Measurements from ENCODE around the gene HOXA5.
A peak's percentile ranks its signal among the peaks of the same experiment; 100 is the strongest.

HOXA5 gene

DNA sequence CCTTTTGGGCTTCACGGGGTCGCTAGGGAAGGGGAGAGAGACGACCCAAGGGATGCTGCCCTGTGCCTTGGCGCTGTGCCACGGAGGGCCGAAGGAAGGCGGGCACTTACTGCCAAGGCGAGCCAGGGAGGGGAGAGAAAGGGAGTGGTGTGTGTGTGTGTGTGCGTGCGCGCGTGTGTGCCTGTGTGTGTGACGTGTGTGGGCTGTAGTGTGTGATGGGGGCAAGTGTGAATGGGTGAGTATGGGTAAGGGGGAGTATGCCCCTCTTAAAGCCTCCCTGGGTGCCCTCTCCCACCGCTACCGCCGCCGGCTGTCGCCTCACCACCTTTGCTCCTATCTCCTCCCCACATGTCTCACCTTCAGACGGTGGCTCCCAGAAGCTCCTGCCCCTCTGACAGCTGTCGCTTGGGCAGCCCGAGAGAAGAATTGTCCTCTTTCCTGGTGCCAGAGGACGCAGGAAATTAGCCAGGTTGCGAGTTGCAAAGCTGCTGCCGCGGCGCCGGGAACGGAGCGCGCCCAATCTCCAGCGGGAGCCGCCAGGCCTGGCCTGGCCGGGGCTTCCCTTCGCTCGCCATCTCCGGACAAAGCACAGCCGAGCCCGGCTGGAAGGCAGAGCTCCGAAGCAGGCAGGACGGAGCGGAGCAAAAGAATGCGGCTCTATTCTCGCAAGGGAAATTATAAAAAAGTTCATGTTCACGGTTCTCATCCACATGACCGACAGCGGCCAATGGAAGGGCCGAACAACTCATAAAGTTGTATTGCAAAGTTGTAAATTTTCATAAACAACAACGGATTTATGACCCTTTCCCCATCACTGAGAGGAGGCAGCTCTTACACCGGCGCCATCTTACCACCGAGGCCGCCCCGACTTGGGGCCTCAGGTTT is 8.7 kb upstream of the HOXA5 start, which contains the start of gene HOXA3 (continued):
- no peak for TF ChIP-seq ZNF433 (tag by site-specific recombination; IDR thresholded peaks at IDR 0.05; ENCODE audit: low read depth)
- TF ChIP-seq SCRT2 (tag by site-specific recombination; IDR thresholded peaks at IDR 0.05) = no peak
- TF ChIP-seq GLIS2 (tag by site-specific recombination; IDR thresholded peaks at IDR 0.05) = peak; percentile 98
- no peak for TF ChIP-seq YY2 (tag by site-specific recombination; IDR thresholded peaks at IDR 0.05)
- TF ChIP-seq ZNF514 (tag by site-specific recombination; IDR thresholded peaks at IDR 0.05) = no peak
- TF ChIP-seq ZNF302 (tag by site-specific recombination; IDR thresholded peaks at IDR 0.05; ENCODE audit: low read depth) = no peak
- no peak for TF ChIP-seq SALL2 (tag by site-specific recombination; IDR thresholded peaks at IDR 0.05; ENCODE audit: borderline replicate concordance)
- TF ChIP-seq ZSCAN23 (tag by site-specific recombination; IDR thresholded peaks at IDR 0.05) = no peak
- TF ChIP-seq PBX3 (CRISPR knock-in tag; IDR thresholded peaks at IDR 0.05) = no peak
- TF ChIP-seq ZNF10 (tag by site-specific recombination; IDR thresholded peaks at IDR 0.05) = no peak
- TF ChIP-seq, protein P1, sequence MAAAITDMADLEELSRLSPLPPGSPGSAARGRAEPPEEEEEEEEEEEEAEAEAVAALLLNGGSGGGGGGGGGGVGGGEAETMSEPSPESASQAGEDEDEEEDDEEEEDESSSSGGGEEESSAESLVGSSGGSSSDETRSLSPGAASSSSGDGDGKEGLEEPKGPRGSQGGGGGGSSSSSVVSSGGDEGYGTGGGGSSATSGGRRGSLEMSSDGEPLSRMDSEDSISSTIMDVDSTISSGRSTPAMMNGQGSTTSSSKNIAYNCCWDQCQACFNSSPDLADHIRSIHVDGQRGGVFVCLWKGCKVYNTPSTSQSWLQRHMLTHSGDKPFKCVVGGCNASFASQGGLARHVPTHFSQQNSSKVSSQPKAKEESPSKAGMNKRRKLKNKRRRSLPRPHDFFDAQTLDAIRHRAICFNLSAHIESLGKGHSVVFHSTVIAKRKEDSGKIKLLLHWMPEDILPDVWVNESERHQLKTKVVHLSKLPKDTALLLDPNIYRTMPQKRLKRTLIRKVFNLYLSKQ (tag by site-specific recombination; IDR thresholded peaks at IDR 0.05; ENCODE audit: borderline replicate concordance) = no peak
- no peak for TF ChIP-seq ZNF214 (tag by site-specific recombination; IDR thresholded peaks at IDR 0.05; ENCODE audit: borderline replicate concordance)
- TF ChIP-seq, protein P2, sequence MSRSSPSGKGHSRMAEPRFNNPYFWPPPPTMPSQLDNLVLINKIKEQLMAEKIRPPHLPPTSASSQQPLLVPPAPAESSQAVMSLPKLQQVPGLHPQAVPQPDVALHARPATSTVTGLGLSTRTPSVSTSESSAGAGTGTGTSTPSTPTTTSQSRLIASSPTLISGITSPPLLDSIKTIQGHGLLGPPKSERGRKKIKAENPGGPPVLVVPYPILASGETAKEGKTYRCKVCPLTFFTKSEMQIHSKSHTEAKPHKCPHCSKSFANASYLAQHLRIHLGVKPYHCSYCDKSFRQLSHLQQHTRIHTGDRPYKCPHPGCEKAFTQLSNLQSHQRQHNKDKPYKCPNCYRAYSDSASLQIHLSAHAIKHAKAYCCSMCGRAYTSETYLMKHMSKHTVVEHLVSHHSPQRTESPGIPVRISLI (tag by site-specific recombination; IDR thresholded peaks at IDR 0.05) = peak; percentile 64; the same call in 1 of the 2 replicates
- TF ChIP-seq ZNF132 (tag by site-specific recombination; IDR thresholded peaks at IDR 0.05; ENCODE audit: borderline replicate concordance) = no peak
- TF ChIP-seq ZNF580 (tag by site-specific recombination; IDR thresholded peaks at IDR 0.05) = no peak
- no peak for TF ChIP-seq TCF7L2 (IDR thresholded peaks at IDR 0.05; ENCODE audit: borderline replicate concordance, low read depth, low read length)
- TF ChIP-seq ZBTB8A (tag by site-specific recombination; IDR thresholded peaks at IDR 0.05) = peak; percentile 85
- TF ChIP-seq ZSCAN4 (tag by site-specific recombination; IDR thresholded peaks at IDR 0.05) = peak; percentile 95
- peak; percentile 87 for TF ChIP-seq GLI4 (tag by site-specific recombination; IDR thresholded peaks at IDR 0.05)
- no peak for TF ChIP-seq ZNF561 (tag by site-specific recombination; IDR thresholded peaks at IDR 0.05; ENCODE audit: borderline replicate concordance)
- 0 out of 2 replicates have a peak, but pooled peaks have one; percentile 40 for TF ChIP-seq ZNF501 (tag by site-specific recombination; IDR thresholded peaks at IDR 0.05)
- TF ChIP-seq ZNF571 (tag by site-specific recombination; IDR thresholded peaks at IDR 0.05) = no peak
- no peak for TF ChIP-seq RBAK (tag by site-specific recombination; IDR thresholded peaks at IDR 0.05)
- no peak for TF ChIP-seq ZNF423 (tag by site-specific recombination; IDR thresholded peaks at IDR 0.05)
- TF ChIP-seq, protein P3, sequence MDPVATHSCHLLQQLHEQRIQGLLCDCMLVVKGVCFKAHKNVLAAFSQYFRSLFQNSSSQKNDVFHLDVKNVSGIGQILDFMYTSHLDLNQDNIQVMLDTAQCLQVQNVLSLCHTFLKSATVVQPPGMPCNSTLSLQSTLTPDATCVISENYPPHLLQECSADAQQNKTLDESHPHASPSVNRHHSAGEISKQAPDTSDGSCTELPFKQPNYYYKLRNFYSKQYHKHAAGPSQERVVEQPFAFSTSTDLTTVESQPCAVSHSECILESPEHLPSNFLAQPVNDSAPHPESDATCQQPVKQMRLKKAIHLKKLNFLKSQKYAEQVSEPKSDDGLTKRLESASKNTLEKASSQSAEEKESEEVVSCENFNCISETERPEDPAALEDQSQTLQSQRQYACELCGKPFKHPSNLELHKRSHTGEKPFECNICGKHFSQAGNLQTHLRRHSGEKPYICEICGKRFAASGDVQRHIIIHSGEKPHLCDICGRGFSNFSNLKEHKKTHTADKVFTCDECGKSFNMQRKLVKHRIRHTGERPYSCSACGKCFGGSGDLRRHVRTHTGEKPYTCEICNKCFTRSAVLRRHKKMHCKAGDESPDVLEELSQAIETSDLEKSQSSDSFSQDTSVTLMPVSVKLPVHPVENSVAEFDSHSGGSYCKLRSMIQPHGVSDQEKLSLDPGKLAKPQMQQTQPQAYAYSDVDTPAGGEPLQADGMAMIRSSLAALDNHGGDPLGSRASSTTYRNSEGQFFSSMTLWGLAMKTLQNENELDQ (tag by site-specific recombination; IDR thresholded peaks at IDR 0.05; ENCODE audit: low read depth) = no peak
- no peak for TF ChIP-seq ZNF391 (tag by site-specific recombination; IDR thresholded peaks at IDR 0.05; ENCODE audit: borderline replicate concordance, low read depth)
- TF ChIP-seq ZNF184 (tag by site-specific recombination; IDR thresholded peaks at IDR 0.05) = 0 out of 2 replicates have a peak, but pooled peaks have one; percentile 36
- TF ChIP-seq HIC1 (tag by site-specific recombination; IDR thresholded peaks at IDR 0.05) = peak; percentile 90
- no peak for TF ChIP-seq ZNF174 (tag by site-specific recombination; IDR thresholded peaks at IDR 0.05)
- no peak for TF ChIP-seq ZNF24 (tag by site-specific recombination; IDR thresholded peaks at IDR 0.05)
